ENCODE data around the gene RAB33B.

The RAB33B gene

GRCh38 chr4:139470997-139471665 lies 17.2 kb downstream of the RAB33B start:
- no peak for TF ChIP-seq CTCF (IDR thresholded peaks at IDR 0.05)

DNA sequence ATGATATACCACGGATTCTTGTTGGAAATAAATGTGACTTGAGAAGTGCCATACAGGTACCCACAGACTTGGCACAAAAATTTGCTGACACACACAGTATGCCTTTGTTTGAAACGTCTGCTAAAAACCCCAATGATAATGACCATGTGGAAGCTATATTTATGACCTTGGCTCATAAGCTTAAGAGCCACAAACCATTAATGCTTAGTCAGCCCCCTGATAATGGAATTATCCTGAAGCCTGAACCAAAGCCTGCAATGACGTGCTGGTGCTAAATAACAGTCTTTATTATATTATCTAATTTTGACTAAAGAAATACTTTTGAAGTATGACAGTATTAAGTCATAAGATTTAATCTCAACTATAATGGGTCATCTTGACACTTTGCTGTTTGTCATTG lies 18.9 kb downstream of the RAB33B start:
- no peak for TF ChIP-seq CTCF (IDR thresholded peaks at IDR 0.05)

- no peak for TF ChIP-seq CTCF (IDR thresholded peaks at IDR 0.05)
Measured at GRCh38 chr4:139476363-139476762, 22.4 kb downstream of the RAB33B start.

DNA sequence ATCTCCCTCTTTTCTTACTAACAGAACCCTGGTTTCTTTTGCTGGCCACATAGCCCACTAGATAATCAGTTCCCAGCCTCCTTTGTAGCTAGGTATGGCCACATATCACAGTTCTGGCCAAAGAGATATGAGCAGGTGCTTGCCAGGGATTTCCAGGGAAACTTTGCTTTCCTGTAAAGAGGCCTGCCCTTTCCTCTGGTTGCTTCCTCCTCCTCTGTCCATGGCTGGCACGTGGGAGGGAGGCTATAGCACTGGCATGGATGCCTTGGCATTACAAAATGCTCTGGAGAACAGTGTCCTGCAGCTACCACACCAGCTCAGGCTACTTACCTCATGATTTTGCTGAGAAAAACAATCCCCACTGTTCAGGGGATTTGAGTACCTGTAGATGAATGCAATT lies 27.5 kb downstream of the RAB33B start:
- TF ChIP-seq CTCF (IDR thresholded peaks at IDR 0.05): no peak

- TF ChIP-seq CTCF (IDR thresholded peaks at IDR 0.05): no peak
Measured at GRCh38 chr4:139483000-139483399, 29.1 kb downstream of the RAB33B start.

DNA sequence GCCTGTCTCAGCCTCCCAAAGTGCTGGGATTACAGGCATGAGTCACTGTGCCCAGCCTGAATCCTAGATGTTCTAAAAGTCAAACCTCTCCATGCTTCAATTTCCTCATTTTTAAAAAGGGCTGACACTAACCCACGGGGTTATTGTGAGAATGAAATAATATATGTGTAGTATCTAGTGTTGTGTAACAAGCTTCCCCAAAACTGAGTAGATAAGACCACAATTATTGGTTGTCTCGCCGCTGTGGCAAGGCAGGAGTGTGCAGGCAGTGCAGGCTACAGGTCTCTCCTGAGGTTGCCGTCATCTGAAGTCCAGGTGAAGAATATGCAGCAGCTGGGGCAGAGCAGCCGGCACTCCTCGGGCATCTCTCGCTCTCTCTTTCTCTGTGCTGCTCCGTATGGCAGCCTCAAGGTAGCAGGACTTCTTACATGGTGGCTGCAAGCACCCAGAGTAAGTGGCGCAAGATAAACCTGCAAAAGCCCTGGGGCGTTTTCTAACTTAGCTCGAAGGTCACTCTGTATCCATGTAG lies 30.9 kb downstream of the RAB33B start:
- TF ChIP-seq CTCF (IDR thresholded peaks at IDR 0.05): no peak

GRCh38 chr4:139488442-139488841 lies 34.5 kb downstream of the RAB33B start:
- no peak for TF ChIP-seq CTCF (IDR thresholded peaks at IDR 0.05)

DNA sequence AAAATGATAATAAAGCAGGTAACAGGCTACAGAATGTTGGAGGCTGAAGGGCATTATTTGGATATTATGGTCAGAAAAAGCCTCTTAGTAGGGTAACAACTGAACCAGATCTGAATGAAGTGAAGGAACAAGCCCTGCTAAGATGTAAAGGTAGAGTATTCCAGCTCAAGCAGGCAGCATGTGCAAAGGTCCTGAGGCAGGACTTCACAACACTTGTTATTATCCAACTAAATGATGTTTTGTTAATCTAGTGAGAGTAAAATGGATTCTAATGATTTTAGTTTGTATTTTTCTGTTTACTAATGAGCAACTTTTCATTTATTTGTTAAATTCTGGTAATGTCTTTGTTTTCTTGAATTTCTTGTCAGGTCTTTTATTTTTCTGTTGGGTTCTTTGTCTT lies 35.7 kb downstream of the RAB33B start:
- TF ChIP-seq CTCF (IDR thresholded peaks at IDR 0.05): no peak

All from LNCAP (cell line).